ENCODE measurements around the gene LRRC31. TPM values are rescaled to one million over a fixed set of nuclear protein-coding genes. Genes with fewer than 3 reads are reported as not detected.

LRRC31 gene
- total RNA-seq, 5 donors from 2014 or later (not counting 1 experiment from before 2014, with no cell fraction given), result not detected

DNA sequence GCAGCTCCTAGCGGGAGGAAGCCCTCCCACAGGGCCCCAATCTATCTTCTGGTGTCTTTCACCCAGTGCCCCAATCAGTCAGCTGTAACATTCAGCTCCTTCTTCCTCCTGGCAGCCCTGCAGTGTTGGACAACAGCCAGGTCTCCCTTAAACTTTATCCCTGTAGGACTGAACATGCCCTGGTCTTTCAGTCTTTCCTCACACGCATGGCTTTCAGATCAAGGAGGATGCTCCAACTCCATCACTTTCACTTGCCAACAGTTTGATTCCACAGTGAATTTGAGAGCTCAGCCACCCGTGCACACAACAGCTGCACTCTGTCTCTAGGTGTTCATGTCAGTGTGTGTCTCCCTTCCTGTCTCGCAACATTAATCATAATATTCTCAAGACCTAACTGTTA lies 28.6 kb downstream of the LRRC31 start:
- ATAC-seq (replicated peaks in 1 of 4) (no peak), DNase-seq (no peak)
- H3K4me1 Mint-ChIP-seq, result peaks cover 0 to 2% (median 0%) of the 10 kb centered on the region in 3 donors
- peaks cover 13 to 17% of the 10 kb centered on the region in 2 donors for H3K27me3 Mint-ChIP-seq
- CTCF ChIA-PET, result no interaction called here
- no peaks in the 10 kb centered on the region for H3K36me3 Mint-ChIP-seq
- Histone ChIP-seq H3K27me3 (replicated peaks in 1 of 2; ENCODE audit: control insufficient read depth in 2 of 2, extremely low read depth in 1 of 2, insufficient read depth in 2 of 2, low read length in 1 of 2) (peaks cover 0 to 3% of the 10 kb centered on the region in 2 experiments), H3K9me3 (no peaks in the 10 kb centered on the region), H3K36me3 (ENCODE audit: control insufficient read depth in 2 of 2, extremely low read depth in 1 of 2, insufficient read depth in 1 of 2, low read length in 1 of 2) (no peaks in the 10 kb centered on the region), H3K27ac (ENCODE audit: low read length) (no peak overlapping the region), H3K4me1 (ENCODE audit: control insufficient read depth in 1 of 2, extremely low read depth in 1 of 2, insufficient read depth in 2 of 2, low read length in 2 of 2) (no peaks in the 10 kb centered on the region), H3K4me3 (ENCODE audit: control insufficient read depth in 1 of 2, extremely low read depth in 1 of 2, low read length in 1 of 2) (no peak overlapping the region)
- H3K9me3 Mint-ChIP-seq, result no peaks in the 10 kb centered on the region
- no peak overlapping the region for H3K4me3 Mint-ChIP-seq
- no peak overlapping the region for H3K27ac Mint-ChIP-seq
- POLR2A ChIA-PET, result no interaction called here
- WGBS (ENCODE audit: insufficient coverage), result 89% methylated on average over 2 of the region's 4 CpGs

DNA sequence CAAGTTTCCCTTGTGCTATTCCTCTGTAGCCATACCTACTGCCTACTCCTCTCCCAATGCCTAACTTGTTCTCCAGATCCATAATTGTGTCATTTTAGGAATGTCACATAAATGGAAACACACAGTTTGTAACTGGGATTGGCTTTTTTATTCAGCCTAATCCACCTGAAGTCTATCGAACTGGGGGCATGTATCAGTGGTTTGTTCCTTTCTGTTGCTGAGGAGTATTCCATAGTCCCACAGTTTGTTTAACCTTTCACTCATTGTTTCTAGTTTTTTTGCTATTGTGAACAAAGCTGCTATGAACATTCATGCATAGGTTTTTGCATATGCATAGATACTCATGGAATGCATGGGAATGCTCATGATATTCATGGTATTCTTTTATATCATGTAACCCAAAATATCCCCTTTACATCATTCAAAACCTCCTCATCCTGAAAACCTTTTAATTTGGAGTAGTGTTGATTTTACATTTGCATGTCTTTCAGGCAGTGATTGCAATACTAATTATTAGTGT lies 31.2 kb downstream of the LRRC31 start:
- Histone ChIP-seq H3K27ac (ENCODE audit: low read length) (no peak overlapping the region), H3K27me3 (replicated peaks in 1 of 2; ENCODE audit: control insufficient read depth in 2 of 2, extremely low read depth in 1 of 2, insufficient read depth in 2 of 2, low read length in 1 of 2) (peaks cover 0 to 3% of the 10 kb centered on the region in 2 experiments), H3K36me3 (ENCODE audit: control insufficient read depth in 2 of 2, extremely low read depth in 1 of 2, insufficient read depth in 1 of 2, low read length in 1 of 2) (no peaks in the 10 kb centered on the region), H3K4me1 (ENCODE audit: control insufficient read depth in 1 of 2, extremely low read depth in 1 of 2, insufficient read depth in 2 of 2, low read length in 2 of 2) (no peaks in the 10 kb centered on the region), H3K4me3 (ENCODE audit: control insufficient read depth in 1 of 2, extremely low read depth in 1 of 2, low read length in 1 of 2) (no peak overlapping the region), H3K9me3 (no peaks in the 10 kb centered on the region)
- no peak for ATAC-seq (replicated peaks in 1 of 4)
- Mint-ChIP-seq H3K27ac (no peak overlapping the region), H3K9me3 (no peaks in the 10 kb centered on the region), H3K4me1 (peaks cover 0 to 2% (median 0%) of the 10 kb centered on the region in 3 donors), H3K27me3 (peaks cover 13 to 16% of the 10 kb centered on the region in 2 donors), H3K4me3 (no peak overlapping the region), H3K36me3 (no peaks in the 10 kb centered on the region)
- WGBS (ENCODE audit: insufficient coverage), result no CpG with 5 or more reads among the region's 1 CpG
- CTCF ChIA-PET, result no interaction called here
- POLR2A ChIA-PET, result no interaction called here
- no peak for DNase-seq

DNA sequence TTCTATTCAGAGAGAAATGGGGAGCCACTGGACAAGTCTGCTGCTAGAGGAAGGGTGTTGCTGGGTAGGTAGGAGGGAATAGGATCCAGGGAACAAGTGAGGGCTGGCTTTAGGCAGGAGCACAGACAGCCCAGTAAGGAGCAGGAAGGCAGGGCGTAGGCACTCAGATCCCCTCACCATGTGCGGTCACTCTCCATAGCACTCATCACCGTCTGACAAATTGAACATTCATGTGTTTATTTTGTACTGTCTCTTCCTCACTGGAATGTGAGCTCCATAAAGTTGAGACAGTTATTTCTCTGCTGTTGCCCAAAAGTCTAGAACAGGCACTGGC lies 32.8 kb downstream of the LRRC31 start:
- H3K4me3 Mint-ChIP-seq, result no peak overlapping the region
- WGBS (ENCODE audit: insufficient coverage), result 100% methylated on average over 3 of the region's 3 CpGs

DNA sequence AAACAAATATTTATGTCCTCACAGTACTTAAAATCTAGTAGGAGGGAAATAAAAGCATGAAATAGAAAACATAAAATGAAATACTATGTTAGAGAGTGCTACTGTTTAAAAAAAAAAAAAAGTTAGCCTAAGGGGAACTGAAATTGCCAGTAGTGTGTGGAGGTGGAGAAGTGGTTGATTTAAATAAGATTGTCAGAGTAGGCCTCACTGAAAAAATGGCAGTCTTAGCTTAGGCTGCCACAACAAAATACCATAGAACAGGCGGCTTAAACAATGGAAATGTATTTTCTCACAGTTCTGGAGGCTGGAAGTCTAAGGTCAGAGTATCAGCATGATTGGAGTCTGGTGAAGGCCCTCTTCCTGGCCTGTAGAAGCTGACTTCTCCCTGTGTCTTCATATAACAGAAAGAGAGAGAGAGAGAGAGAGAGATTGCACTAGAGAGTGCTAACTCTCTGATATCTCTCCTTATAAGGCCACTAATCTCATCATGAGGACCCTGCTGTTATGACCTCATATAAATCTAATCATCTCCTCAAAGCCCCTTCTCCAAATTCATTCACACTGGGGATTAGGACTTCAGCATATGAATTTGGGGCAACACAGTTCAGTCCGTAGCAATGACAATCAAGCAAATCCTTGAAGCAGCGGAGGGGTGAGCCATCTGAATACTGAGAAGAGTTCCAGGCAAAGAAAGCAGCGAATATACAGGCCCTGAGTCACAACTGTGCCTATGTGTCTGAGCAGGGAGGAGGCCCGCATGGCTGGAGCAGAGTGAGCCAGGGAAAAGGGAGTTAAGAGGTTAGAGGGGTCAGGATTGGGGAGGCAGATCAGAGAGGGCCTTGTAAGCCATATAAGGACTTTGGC lies 33.4 kb downstream of the LRRC31 start:
- Mint-ChIP-seq H3K4me1 (peaks cover 0 to 2% (median 0%) of the 10 kb centered on the region in 3 donors), H3K9me3 (no peaks in the 10 kb centered on the region), H3K27ac (peak overlapping the region in 1 of 2 donors; percentile 10), H3K36me3 (no peaks in the 10 kb centered on the region), H3K4me3 (no peak overlapping the region), H3K27me3 (peaks cover 12 to 13% of the 10 kb centered on the region in 2 donors)
- ATAC-seq (replicated peaks in 1 of 4) (no peak), DNase-seq (no peak)
- no peak overlapping the region for H3K4me3 ChIP-seq (ENCODE audit: control insufficient read depth in 1 of 2, extremely low read depth in 1 of 2, low read length in 1 of 2)
- POLR2A ChIA-PET, result no interaction called here
- no peaks in the 10 kb centered on the region for H3K4me1 ChIP-seq (ENCODE audit: control insufficient read depth in 1 of 2, extremely low read depth in 1 of 2, insufficient read depth in 2 of 2, low read length in 2 of 2)
- H3K27ac ChIP-seq (ENCODE audit: low read length), result no peak overlapping the region
- H3K36me3 ChIP-seq (ENCODE audit: control insufficient read depth in 2 of 2, extremely low read depth in 1 of 2, insufficient read depth in 1 of 2, low read length in 1 of 2), result no peaks in the 10 kb centered on the region
- WGBS (ENCODE audit: insufficient coverage), result 86% methylated on average over 4 of the region's 5 CpGs
- CTCF ChIA-PET, result no interaction called here
- no peaks in the 10 kb centered on the region for H3K9me3 ChIP-seq
- peaks cover 0 to 3% of the 10 kb centered on the region in 2 experiments for H3K27me3 ChIP-seq (replicated peaks in 1 of 2; ENCODE audit: control insufficient read depth in 2 of 2, extremely low read depth in 1 of 2, insufficient read depth in 2 of 2, low read length in 1 of 2)

More for the DNA sequence above, 32.8 kb downstream of the LRRC31 start:
- Histone ChIP-seq H3K4me3 (ENCODE audit: control insufficient read depth in 1 of 2, extremely low read depth in 1 of 2, low read length in 1 of 2) (no peak overlapping the region), H3K4me1 (ENCODE audit: control insufficient read depth in 1 of 2, extremely low read depth in 1 of 2, insufficient read depth in 2 of 2, low read length in 2 of 2) (no peaks in the 10 kb centered on the region), H3K36me3 (ENCODE audit: control insufficient read depth in 2 of 2, extremely low read depth in 1 of 2, insufficient read depth in 1 of 2, low read length in 1 of 2) (no peaks in the 10 kb centered on the region), H3K27me3 (replicated peaks in 1 of 2; ENCODE audit: control insufficient read depth in 2 of 2, extremely low read depth in 1 of 2, insufficient read depth in 2 of 2, low read length in 1 of 2) (peaks cover 0 to 3% of the 10 kb centered on the region in 2 experiments), H3K27ac (ENCODE audit: low read length) (no peak overlapping the region), H3K9me3 (no peaks in the 10 kb centered on the region)
- ChIA-PET CTCF (no interaction called here), POLR2A (no interaction called here)
- DNase-seq (no peak), ATAC-seq (replicated peaks in 1 of 4) (no peak)
- Mint-ChIP-seq H3K36me3 (no peaks in the 10 kb centered on the region), H3K4me1 (peaks cover 0 to 2% (median 0%) of the 10 kb centered on the region in 3 donors), H3K9me3 (no peaks in the 10 kb centered on the region), H3K27me3 (peaks cover 13 to 14% of the 10 kb centered on the region in 2 donors), H3K27ac (no peak overlapping the region)

DNA sequence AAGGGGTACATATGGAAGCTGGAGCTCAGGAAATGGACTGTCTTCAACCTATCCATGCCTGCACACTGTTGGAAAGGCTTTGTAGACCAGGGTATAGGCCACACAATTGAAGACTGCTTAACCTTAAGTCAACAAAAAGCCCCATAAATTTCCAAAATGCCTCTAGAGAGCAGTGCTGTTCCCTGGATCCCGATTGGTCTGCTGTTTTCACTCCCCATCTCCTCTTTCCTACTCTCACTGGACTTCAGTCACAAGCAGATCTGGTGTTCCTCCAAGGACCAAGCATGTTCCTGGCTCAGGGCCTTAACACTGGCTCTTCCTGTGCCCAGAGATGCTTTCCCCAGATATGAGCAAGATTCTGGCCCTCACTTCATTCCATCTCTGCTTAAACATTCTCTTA lies 34.2 kb downstream of the LRRC31 start:
- Mint-ChIP-seq H3K27ac (no peak overlapping the region), H3K36me3 (no peaks in the 10 kb centered on the region), H3K4me3 (no peak overlapping the region), H3K9me3 (no peaks in the 10 kb centered on the region), H3K27me3 (peaks cover 7% of the 10 kb centered on the region in 2 donors), H3K4me1 (no peaks in the 10 kb centered on the region)
- no peak for DNase-seq
- no peaks in the 10 kb centered on the region for H3K9me3 ChIP-seq
- WGBS (ENCODE audit: insufficient coverage), result 55% methylated on average over 1 of the region's 1 CpG
- ChIA-PET CTCF (no interaction called here), POLR2A (no interaction called here)
- H3K27me3 ChIP-seq (replicated peaks in 1 of 2; ENCODE audit: control insufficient read depth in 2 of 2, extremely low read depth in 1 of 2, insufficient read depth in 2 of 2, low read length in 1 of 2), result peaks cover 0 to 3% of the 10 kb centered on the region in 2 experiments
- no peaks in the 10 kb centered on the region for H3K4me1 ChIP-seq (ENCODE audit: control insufficient read depth in 1 of 2, extremely low read depth in 1 of 2, insufficient read depth in 2 of 2, low read length in 2 of 2)
- no peak for ATAC-seq (replicated peaks in 1 of 4)
- H3K4me3 ChIP-seq (ENCODE audit: control insufficient read depth in 1 of 2, extremely low read depth in 1 of 2, low read length in 1 of 2), result no peak overlapping the region
- H3K36me3 ChIP-seq (ENCODE audit: control insufficient read depth in 2 of 2, extremely low read depth in 1 of 2, insufficient read depth in 1 of 2, low read length in 1 of 2), result no peaks in the 10 kb centered on the region
- H3K27ac ChIP-seq (ENCODE audit: low read length), result no peak overlapping the region

DNA sequence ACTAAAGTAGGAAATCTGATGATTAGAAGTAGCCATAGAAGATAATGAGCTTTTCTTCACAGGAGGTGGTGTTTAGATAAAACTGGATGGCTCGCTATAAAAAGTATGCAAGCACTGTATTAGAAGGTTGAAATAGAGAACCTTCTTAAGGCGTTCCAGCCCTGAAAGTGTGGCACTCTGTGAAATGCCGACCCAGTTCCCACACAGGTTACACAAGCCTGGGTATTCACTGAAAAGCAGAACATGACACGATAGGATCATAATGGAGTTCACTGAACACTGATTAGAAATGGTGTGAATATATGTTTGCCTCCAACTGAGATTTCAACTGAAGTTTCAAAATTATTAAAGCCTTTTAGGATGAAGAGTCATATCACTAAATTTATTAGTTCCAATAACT lies 42.0 kb downstream of the LRRC31 start:
- ChIA-PET CTCF (interaction anchor here (0.6 to 0.7 kb wide), 3 partner anchors 140 to 1944 kb away, joined by 3 to 6 read pairs (median 4); no protein-coding TSS in a partner anchor), POLR2A (no interaction called here)
- Mint-ChIP-seq H3K4me3 (no peak overlapping the region), H3K27ac (no peak overlapping the region), H3K4me1 (peaks cover 2 to 4% (median 3%) of the 10 kb centered on the region in 3 donors), H3K36me3 (no peaks in the 10 kb centered on the region), H3K27me3 (peaks cover 3% of the 10 kb centered on the region in 2 donors), H3K9me3 (no peaks in the 10 kb centered on the region)
- no peaks in the 10 kb centered on the region for H3K36me3 ChIP-seq (ENCODE audit: control insufficient read depth in 2 of 2, extremely low read depth in 1 of 2, insufficient read depth in 1 of 2, low read length in 1 of 2)
- H3K4me3 ChIP-seq (ENCODE audit: control insufficient read depth in 1 of 2, extremely low read depth in 1 of 2, low read length in 1 of 2), result no peak overlapping the region
- no peak overlapping the region for H3K27ac ChIP-seq (ENCODE audit: low read length)
- H3K4me1 ChIP-seq (ENCODE audit: control insufficient read depth in 1 of 2, extremely low read depth in 1 of 2, insufficient read depth in 2 of 2, low read length in 2 of 2), result no peaks in the 10 kb centered on the region
- no peak for DNase-seq
- H3K9me3 ChIP-seq, result no peaks in the 10 kb centered on the region
- ATAC-seq (replicated peaks in 1 of 4), result no peak
- H3K27me3 ChIP-seq (replicated peaks in 1 of 2; ENCODE audit: control insufficient read depth in 2 of 2, extremely low read depth in 1 of 2, insufficient read depth in 2 of 2, low read length in 1 of 2), result peaks cover 0 to under 1% of the 10 kb centered on the region in 2 experiments
- WGBS (ENCODE audit: insufficient coverage), result 78% methylated on average over 3 of the region's 4 CpGs
